ENCODE results near the gene TAS2R3. TPM values are rescaled to one million over a fixed set of nuclear protein-coding genes. Genes with fewer than 3 reads are reported as not detected.

Gene TAS2R3
- total and polyA plus RNA-seq, 2 of the 13 experiments (the other 11 are each of a cell fraction or from before 2014, with no cell fraction given) = 0.74 to 1.1 TPM

DNA sequence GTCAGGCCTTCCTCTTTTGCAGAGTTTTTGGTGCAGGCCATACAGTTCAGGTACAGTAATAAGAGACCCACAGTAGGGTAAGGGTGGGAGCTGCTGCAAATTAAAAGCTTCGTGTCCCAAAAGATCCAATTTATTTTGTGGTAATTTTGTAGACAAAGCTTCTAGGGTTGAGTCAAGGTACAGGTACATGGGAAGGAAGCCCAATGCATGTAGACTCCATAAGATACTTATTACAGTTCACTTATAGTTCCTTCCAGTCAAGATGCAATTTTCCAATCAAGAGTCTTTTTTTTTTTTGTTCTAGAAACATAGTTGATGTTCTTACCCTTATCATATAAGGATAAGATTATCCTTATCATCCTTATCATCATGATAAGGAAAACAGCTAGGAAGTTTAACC is 12.5 kb downstream of the TAS2R3 start, which contains the start of gene TAS2R4:
TSS of gene TAS2R4 (plus strand) at position 301 of the 400 bp plus-strand sequence. CDS start 1,815 bp downstream, outside the sequence.
- 100% methylated on average over 1 of the region's 1 CpG for whole genome bisulfite sequencing (ENCODE audit: low lambda C conversion rate)
- Histone ChIP-seq H3K27ac (ENCODE audit: extremely low read length, insufficient read depth, low read length) (no peak within 1 kb of the TSS), H4K20me1 (ENCODE audit: insufficient read depth, low read length) (no peaks in the 10 kb centered on the region), H3K4me1 (ENCODE audit: insufficient read depth, low read length) (no peaks in the 10 kb centered on the region), H3K9ac (ENCODE audit: insufficient read depth, low read depth, low read length) (no peak within 1 kb of the TSS), H3K27me3 (ENCODE audit: control insufficient read depth in 1 of 2, insufficient read depth in 2 of 2, low read length in 2 of 2) (no peaks in the 10 kb centered on the region), H3K4me3 (replicated peaks in 1 of 3; ENCODE audit: insufficient read depth in 1 of 3, low read depth in 2 of 3, low read length in 3 of 3) (no peak within 1 kb of the TSS), H2AFZ (ENCODE audit: low read length) (no peak within 1 kb of the TSS), H3K9me3 (ENCODE audit: low read length) (0 out of 2 replicates have a peak, but pooled peaks cover 5% of the 10 kb centered on the region), H3K36me3 (replicated peaks in 1 of 2; ENCODE audit: control insufficient read depth in 1 of 2, insufficient read depth in 2 of 2, low read length in 2 of 2) (peaks cover 4 to 32% of the 10 kb centered on the region in 2 experiments; a peak in 4 of 5 replicates), H3K79me2 (ENCODE audit: insufficient read depth, low read length) (no peaks in the 10 kb centered on the region), H3K4me2 (ENCODE audit: low read depth, low read length) (no peak within 1 kb of the TSS)
- intact Hi-C loops (cut with micrococcal nuclease; ENCODE audit: unreplicated experiment) (no loop called here), in situ Hi-C loops (cut with HindIII; ENCODE audit: extremely low pct_ligation_motif_present, low pct_unique_long_range_greater_than_20kb) (no loop called here)
- POLR2A ChIA-PET = no interaction called here
- FAIRE-seq = no peak
- TF ChIP-seq TGIF2 (CRISPR knock-in tag; IDR thresholded peaks at IDR 0.05) (no peak), PCBP1 (IDR thresholded peaks at IDR 0.05; ENCODE audit: borderline replicate concordance, low read depth, low read length) (no peak), RCOR2 (CRISPR knock-in tag; IDR thresholded peaks at IDR 0.05) (no peak), NKX3-1 (CRISPR knock-in tag; IDR thresholded peaks at IDR 0.05) (no peak), ZNF251 (CRISPR knock-in tag; IDR thresholded peaks at IDR 0.05) (no peak), MTF1 (CRISPR knock-in tag; IDR thresholded peaks at IDR 0.05) (no peak)
- TF ChIP-seq, protein P1, sequence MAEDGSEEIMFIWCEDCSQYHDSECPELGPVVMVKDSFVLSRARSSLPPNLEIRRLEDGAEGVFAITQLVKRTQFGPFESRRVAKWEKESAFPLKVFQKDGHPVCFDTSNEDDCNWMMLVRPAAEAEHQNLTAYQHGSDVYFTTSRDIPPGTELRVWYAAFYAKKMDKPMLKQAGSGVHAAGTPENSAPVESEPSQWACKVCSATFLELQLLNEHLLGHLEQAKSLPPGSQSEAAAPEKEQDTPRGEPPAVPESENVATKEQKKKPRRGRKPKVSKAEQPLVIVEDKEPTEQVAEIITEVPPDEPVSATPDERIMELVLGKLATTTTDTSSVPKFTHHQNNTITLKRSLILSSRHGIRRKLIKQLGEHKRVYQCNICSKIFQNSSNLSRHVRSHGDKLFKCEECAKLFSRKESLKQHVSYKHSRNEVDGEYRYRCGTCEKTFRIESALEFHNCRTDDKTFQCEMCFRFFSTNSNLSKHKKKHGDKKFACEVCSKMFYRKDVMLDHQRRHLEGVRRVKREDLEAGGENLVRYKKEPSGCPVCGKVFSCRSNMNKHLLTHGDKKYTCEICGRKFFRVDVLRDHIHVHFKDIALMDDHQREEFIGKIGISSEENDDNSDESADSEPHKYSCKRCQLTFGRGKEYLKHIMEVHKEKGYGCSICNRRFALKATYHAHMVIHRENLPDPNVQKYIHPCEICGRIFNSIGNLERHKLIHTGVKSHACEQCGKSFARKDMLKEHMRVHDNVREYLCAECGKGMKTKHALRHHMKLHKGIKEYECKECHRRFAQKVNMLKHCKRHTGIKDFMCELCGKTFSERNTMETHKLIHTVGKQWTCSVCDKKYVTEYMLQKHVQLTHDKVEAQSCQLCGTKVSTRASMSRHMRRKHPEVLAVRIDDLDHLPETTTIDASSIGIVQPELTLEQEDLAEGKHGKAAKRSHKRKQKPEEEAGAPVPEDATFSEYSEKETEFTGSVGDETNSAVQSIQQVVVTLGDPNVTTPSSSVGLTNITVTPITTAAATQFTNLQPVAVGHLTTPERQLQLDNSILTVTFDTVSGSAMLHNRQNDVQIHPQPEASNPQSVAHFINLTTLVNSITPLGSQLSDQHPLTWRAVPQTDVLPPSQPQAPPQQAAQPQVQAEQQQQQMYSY (CRISPR knock-in tag; IDR thresholded peaks at IDR 0.05) = no peak
- CTCF ChIA-PET (ENCODE audit: low intra/inter-chr PET ratio, low total read pairs) = no interaction called here
- no peak for DNase-seq (ENCODE audit: low spot score)
- no peak for ATAC-seq
- BruUV-seq (replicated peaks) = no TSS peak
